Glutamatergic neuron (in vitro differentiated cells): ENCODE data around the gene NMT2. TPM values are rescaled to one million over a fixed set of nuclear protein-coding genes. Genes with fewer than 3 reads are reported as not detected.
A peak's percentile ranks its signal among the peaks of the same experiment; 100 is the strongest.

Experiments used
- DNase-seq: peaks from one replicate; pipeline ENCODE4 v3.0.0; 2022
- H3K27ac Mint-ChIP-seq: one replicate; pipeline ENCODE4 v1.8.0; 2020; ENCODE audit warnings: mild to moderate bottlenecking, mixed read lengths, inconsistent platforms; ENCODE audit not compliant: unreplicated experiment
- H3K27me3 Mint-ChIP-seq: one replicate; pipeline ENCODE4 v1.8.0; 2020; ENCODE audit warnings: mild to moderate bottlenecking, moderate library complexity, mixed read lengths, inconsistent platforms; ENCODE audit not compliant: unreplicated experiment
- H3K36me3 Mint-ChIP-seq: one replicate; pipeline ENCODE4 v1.8.0; 2020; ENCODE audit warnings: mild to moderate bottlenecking, mixed read lengths, inconsistent platforms; ENCODE audit not compliant: unreplicated experiment
- H3K4me1 Mint-ChIP-seq: one replicate; pipeline ENCODE4 v1.8.0; 2020; ENCODE audit warnings: mild to moderate bottlenecking, low read depth, mixed read lengths, inconsistent platforms; ENCODE audit not compliant: unreplicated experiment
- H3K4me3 Mint-ChIP-seq: one replicate; pipeline ENCODE4 v1.8.0; 2020; ENCODE audit warnings: mild to moderate bottlenecking, mixed read lengths, inconsistent platforms; ENCODE audit not compliant: unreplicated experiment
- H3K9me3 Mint-ChIP-seq: one replicate; pipeline ENCODE4 v1.8.0; 2020; ENCODE audit warnings: mild to moderate bottlenecking, moderate library complexity, mixed read lengths, inconsistent platforms; ENCODE audit not compliant: unreplicated experiment
- total RNA-seq: library from RNA; stranded (reverse); fragmentation: NEBNext Ultra II Directional; extraction: Animal tissue kit (Norgen Biotek cat#: 25700); gene quantifications from one replicate; pipeline ENCODE4 v1.2.1, GENCODE V29; 2021; ENCODE audit not compliant: unreplicated experiment
- TF ChIP-seq, protein P1 (sequence below): fragments of 200-600 bp; sonication (generic); IDR thresholded peaks from one replicate; pipeline ENCODE4 v1.5.0; 2021; ENCODE audit not compliant: partially characterized antibody, unreplicated experiment

The NMT2 gene
- total RNA-seq, 1 donor from 2014 or later = 33.4 TPM

DNA sequence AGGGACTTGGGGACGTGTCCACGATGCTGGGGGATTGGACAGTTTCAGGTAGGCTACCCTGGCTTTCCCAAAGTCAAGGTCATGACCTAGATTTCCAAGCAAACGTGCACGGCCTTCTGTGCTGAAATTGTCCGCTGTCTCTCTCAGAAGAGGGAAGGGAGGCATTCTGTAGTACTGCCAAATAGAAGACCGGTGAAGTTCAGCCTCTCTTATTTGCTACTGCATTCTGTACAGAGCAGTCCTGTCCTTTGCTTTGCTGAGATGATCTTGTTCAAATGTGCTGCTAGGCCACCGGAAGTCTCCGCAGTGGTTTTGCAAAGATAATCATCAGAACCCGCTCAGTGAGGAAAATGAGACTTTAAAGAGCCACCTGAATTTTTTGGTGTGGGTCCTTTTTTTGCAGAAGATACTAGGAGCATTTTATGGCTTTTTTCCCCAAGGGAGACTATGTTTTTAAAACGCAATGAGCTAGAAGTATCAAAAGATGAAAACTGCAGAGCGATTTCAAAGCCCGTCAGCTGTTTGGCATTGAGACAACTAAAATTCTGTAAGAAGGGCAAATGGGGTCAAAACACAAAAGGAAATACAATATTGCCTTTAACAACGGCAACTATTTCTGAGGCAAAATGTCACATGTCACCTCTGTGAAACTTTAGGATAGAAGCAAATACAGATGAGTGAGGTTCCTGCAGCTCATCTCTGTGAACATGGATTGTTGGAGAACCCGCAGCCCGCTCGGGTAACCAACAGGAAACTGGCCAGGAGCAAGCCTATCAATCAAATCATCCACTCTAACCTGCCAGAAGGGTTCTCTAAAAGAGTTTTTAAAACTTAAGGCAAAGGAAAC lies 1.3 kb upstream of the NMT2 start:
- Mint-ChIP-seq H3K9me3 (peaks cover 8% of the 10 kb centered on the region), H3K27ac (no peak overlapping the region)
- no peak for DNase-seq

DNA sequence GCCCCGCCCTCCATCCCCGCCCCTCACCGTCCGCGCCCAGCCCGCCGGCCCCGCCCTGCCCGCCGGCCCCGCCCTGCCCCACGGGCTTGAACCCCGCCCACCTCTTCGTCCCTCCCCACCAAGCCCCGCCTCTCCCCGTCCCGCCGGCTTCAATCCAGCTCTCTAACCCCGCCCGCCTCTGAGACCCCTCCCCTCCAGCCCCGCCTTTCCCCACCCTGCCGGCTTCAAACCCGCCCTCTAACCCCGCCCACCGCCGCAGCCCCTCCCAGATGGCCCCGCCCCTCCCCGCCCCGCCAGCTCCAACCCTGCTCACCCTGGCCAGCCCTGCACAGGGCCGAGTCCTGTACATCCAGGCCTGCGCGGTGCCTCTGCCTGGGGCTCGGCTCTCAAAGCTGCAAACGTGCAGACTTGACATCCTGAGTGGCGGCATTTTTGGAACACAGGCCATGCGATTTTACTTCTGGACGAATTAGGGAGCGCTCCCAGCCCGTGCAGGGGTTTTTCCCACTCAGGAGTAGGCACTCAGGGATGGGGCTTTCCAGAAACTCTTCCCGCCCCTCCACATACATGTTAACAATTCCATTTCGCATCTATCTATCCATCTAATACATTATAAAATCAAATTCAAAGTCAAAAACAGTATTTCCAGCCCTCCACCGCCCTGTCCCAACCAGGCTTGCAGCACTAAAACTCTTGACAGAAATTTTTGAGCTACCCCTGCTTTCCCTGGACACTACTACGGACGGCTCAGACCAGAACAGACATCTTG lies 477 bp upstream of the NMT2 start:
- H3K4me1 Mint-ChIP-seq = peaks cover 18% of the 10 kb centered on the region

More for the DNA sequence above, 1.3 kb upstream of the NMT2 start:
- TF ChIP-seq, protein P1, sequence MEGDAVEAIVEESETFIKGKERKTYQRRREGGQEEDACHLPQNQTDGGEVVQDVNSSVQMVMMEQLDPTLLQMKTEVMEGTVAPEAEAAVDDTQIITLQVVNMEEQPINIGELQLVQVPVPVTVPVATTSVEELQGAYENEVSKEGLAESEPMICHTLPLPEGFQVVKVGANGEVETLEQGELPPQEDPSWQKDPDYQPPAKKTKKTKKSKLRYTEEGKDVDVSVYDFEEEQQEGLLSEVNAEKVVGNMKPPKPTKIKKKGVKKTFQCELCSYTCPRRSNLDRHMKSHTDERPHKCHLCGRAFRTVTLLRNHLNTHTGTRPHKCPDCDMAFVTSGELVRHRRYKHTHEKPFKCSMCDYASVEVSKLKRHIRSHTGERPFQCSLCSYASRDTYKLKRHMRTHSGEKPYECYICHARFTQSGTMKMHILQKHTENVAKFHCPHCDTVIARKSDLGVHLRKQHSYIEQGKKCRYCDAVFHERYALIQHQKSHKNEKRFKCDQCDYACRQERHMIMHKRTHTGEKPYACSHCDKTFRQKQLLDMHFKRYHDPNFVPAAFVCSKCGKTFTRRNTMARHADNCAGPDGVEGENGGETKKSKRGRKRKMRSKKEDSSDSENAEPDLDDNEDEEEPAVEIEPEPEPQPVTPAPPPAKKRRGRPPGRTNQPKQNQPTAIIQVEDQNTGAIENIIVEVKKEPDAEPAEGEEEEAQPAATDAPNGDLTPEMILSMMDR = no peak
- H3K4me1 Mint-ChIP-seq = peaks cover 18% of the 10 kb centered on the region
- peak overlapping the region; percentile 78 for H3K4me3 Mint-ChIP-seq
- no peaks in the 10 kb centered on the region for H3K36me3 Mint-ChIP-seq
- H3K27me3 Mint-ChIP-seq = peaks cover 9% of the 10 kb centered on the region

DNA sequence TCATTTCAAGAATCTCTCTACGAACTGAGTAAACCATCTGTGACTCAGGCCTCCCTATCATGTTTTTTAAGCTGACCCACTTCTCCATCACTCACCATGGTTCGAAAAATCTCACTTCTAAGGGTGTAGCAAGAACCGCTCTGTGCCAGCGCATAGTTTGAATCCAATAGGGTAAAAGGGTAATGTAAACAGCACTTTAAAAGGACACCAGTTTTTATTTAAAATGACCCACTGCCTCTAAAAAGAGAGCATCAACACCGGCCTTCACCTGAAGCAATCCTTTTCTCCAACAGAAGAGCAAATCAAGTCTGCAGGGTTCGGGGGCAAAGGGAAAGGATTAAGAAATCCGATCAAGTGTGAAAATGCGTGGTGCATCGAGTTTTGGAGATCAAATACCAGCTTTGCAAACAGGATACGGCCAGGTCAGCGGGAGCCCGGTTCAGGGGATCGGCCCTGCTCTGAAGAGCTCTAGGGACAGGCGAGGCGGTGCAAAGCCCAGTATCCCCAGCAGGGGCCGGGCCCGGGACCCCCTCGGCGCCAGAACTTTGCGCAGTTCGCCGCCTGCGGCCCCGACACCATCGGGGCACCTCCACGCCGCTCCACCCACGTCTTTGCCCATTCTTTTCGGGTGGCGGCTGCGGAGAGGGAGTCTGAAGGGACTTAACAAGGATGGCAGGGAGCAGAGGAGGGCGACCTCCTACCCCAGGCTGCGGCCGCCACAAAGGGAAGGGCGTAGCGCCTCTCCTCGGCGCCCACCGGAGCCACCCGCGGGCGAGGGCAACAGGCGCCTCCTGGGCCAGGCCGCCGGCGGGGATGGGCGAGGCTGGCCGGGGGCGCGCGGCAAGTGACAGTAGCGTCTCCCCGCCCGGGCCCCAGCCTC lies 842 bp downstream of the NMT2 start:
- TF ChIP-seq, protein P1 = peak; percentile 65
- Mint-ChIP-seq H3K4me1 (peaks cover 18% of the 10 kb centered on the region), H3K9me3 (peaks cover 8% of the 10 kb centered on the region), H3K27ac (peak overlapping the region; percentile 87), H3K36me3 (no peaks in the 10 kb centered on the region), H3K4me3 (peak overlapping the region; percentile 97), H3K27me3 (peaks cover 8% of the 10 kb centered on the region)
- peak; percentile 79 for DNase-seq

More for the DNA sequence above, 477 bp upstream of the NMT2 start:
- TF ChIP-seq, protein P1 = no peak
- Mint-ChIP-seq H3K36me3 (no peaks in the 10 kb centered on the region), H3K4me3 (peak overlapping the region; percentile 78), H3K27me3 (peaks cover 9% of the 10 kb centered on the region), H3K9me3 (peaks cover 8% of the 10 kb centered on the region), H3K27ac (no peak overlapping the region)
- DNase-seq = peak; percentile 98

DNA sequence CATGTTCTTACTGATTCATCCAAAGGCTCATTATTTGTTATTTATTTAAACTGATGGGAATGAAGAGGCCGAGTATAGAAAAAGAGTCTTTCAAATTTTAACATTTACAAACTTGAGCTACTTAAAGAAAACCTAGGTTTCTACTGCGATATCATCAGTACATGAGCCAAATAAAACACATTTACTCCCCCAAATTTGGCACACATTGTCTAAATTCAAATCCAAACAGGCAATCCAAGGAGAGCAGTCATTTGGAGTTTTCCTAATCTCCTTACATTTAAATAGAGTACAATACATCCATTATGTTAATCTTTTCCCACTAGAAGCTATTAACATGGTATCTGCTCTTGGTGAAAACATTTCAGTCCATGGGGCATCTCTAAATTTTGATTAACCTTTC lies 2.2 kb downstream of the NMT2 start:
- TF ChIP-seq, protein P1 = no peak
- Mint-ChIP-seq H3K27ac (no peak overlapping the region), H3K27me3 (peaks cover 8% of the 10 kb centered on the region), H3K9me3 (peaks cover 8% of the 10 kb centered on the region), H3K4me1 (peaks cover 18% of the 10 kb centered on the region), H3K4me3 (peak overlapping the region; percentile 97), H3K36me3 (no peaks in the 10 kb centered on the region)
- no peak for DNase-seq
